NCI-H2081 (cell line): ENCODE data around the gene FAM117B.
A peak's percentile ranks its signal among the peaks of the same experiment; 100 is the strongest.
"Not testable (repeated sequence)": the region's sequence is repeated elsewhere in the genome, so short reads cannot be mapped to it uniquely, and the experiment has no call there.

Experiments used
- DNase-seq, 2 experiments: peaks; one replicate each; lab custom pipeline; 2025; lab: John Stamatoyannopoulos, UW

The FAM117B gene

GRCh38 chr2:202760848-202761247 is 126.1 kb downstream of the FAM117B start:
- DNase-seq = no peak

- DNase-seq = no peak
Measured at GRCh38 chr2:202762556-202762955, 127.8 kb downstream of the FAM117B start.

GRCh38 chr2:202763916-202764315 is 129.1 kb downstream of the FAM117B start:
- no peak for DNase-seq

- no peak for DNase-seq
Measured at GRCh38 chr2:202764991-202765390, 130.2 kb downstream of the FAM117B start.

- no peak for DNase-seq
Measured at GRCh38 chr2:202765436-202765835, 130.7 kb downstream of the FAM117B start.

GRCh38 chr2:202768273-202768672 is 133.5 kb downstream of the FAM117B start:
- DNase-seq = no peak

GRCh38 chr2:202769201-202769600 is 134.4 kb downstream of the FAM117B start:
- no peak for DNase-seq

GRCh38 chr2:202771336-202771735 is 136.6 kb downstream of the FAM117B start:
- DNase-seq = no peak

- DNase-seq = no peak
Measured at GRCh38 chr2:202771741-202772460, 137.1 kb downstream of the FAM117B start.

GRCh38 chr2:202773301-202773973 is 138.7 kb downstream of the FAM117B start:
- no peak for DNase-seq

- DNase-seq = no peak
Measured at GRCh38 chr2:202774104-202774503, 139.3 kb downstream of the FAM117B start.

- DNase-seq = peak in 1 of 2 experiments; percentile 21
Measured at GRCh38 chr2:202778217-202778616, 143.4 kb downstream of the FAM117B start.

- no peak for DNase-seq
Measured at GRCh38 chr2:202780514-202781021, 145.8 kb downstream of the FAM117B start.

GRCh38 chr2:202782940-202783558 is 148.3 kb downstream of the FAM117B start:
- DNase-seq = no peak

GRCh38 chr2:202786842-202787241 is 152.1 kb downstream of the FAM117B start:
- no peak for DNase-seq

GRCh38 chr2:202790676-202791075 is 155.9 kb downstream of the FAM117B start:
- no peak for DNase-seq

GRCh38 chr2:202797944-202798343 is 163.2 kb downstream of the FAM117B start:
- no peak for DNase-seq

- not testable (repeated sequence) for DNase-seq
Measured at GRCh38 chr2:202805911-202806310, 171.1 kb downstream of the FAM117B start.

GRCh38 chr2:202807431-202808138 is 172.8 kb downstream of the FAM117B start:
- DNase-seq = not testable (repeated sequence)

- no peak for DNase-seq
Measured at GRCh38 chr2:202808754-202809153, 174.0 kb downstream of the FAM117B start.

GRCh38 chr2:202813387-202813786 is 178.6 kb downstream of the FAM117B start:
- DNase-seq = no peak

- no peak for DNase-seq
Measured at GRCh38 chr2:202814226-202814625, 179.5 kb downstream of the FAM117B start.
